ENCODE measurements around the gene NT5DC1.

GRCh38 chr6:116282698-116283097 lies 182.0 kb downstream of the NT5DC1 start:
- TF ChIP-seq EZH2 (IDR thresholded peaks at IDR 0.05; ENCODE audit: borderline replicate concordance, insufficient read depth, low read length, poor library complexity, severe bottlenecking), result no peak
- TF ChIP-seq CTCF (IDR thresholded peaks at IDR 0.05; ENCODE audit: poor library complexity, severe bottlenecking), result no peak
- no peak for TF ChIP-seq SMC3 (conservative IDR thresholded peaks at IDR 0.05; ENCODE audit: poor library complexity)
